Activated B cell treated with CpG ODN at 0.5 μM for 24 hours (primary cell): ENCODE measurements around the gene RANBP10. TPM values are rescaled to one million over a fixed set of nuclear protein-coding genes. Genes with fewer than 3 reads are reported as not detected.

ENCODE experiments used
- ATAC-seq: fragments of 200-7000 bp; cut with Tn5 transposase; one replicate; pipeline ENCODE4 v1.10.0; 2021; ENCODE audit warnings: low read depth, mild to moderate bottlenecking, moderate library complexity
- CTCF ChIA-PET: fragments of 350-600 bp; sonication (Branson Sonifier 250); formaldehyde crosslinking; loops from one replicate; lab custom pipeline; 2021; ENCODE audit warnings: antibody characterized with exemption; lab: Charles Lee
- POLR2A ChIA-PET: fragments of 350-600 bp; sonication (Branson Sonifier 250); formaldehyde crosslinking; loops from one replicate; lab custom pipeline; 2021; ENCODE audit warnings: antibody characterized with exemption; lab: Charles Lee
- DNase-seq: peaks from one replicate; pipeline ENCODE4 v3.0.0; 2022
- H3K27ac Mint-ChIP-seq: one replicate; pipeline ENCODE4 v1.8.0; 2020; ENCODE audit warnings: mixed read lengths
- H3K27me3 Mint-ChIP-seq: one replicate; pipeline ENCODE4 v1.8.0; 2021; ENCODE audit warnings: mixed read lengths
- H3K36me3 Mint-ChIP-seq: one replicate; pipeline ENCODE4 v1.8.0; 2021; ENCODE audit warnings: low read depth, mixed read lengths
- H3K4me1 Mint-ChIP-seq: one replicate; pipeline ENCODE4 v1.8.0; 2021; ENCODE audit warnings: mixed read lengths
- H3K4me3 Mint-ChIP-seq: one replicate; pipeline ENCODE4 v1.8.0; 2020; ENCODE audit warnings: mild to moderate bottlenecking, mixed read lengths
- H3K9me3 Mint-ChIP-seq: one replicate; pipeline ENCODE4 v1.8.0; 2020; ENCODE audit warnings: mixed read lengths
- CTCF ChIP-seq: fragments of 200-600 bp; IDR thresholded peaks from one replicate; pipeline ENCODE4 v1.8.0; 2022; ENCODE audit warnings: antibody characterized with exemption, mild to moderate bottlenecking
- intact Hi-C: fragments of 100-400 bp; cut with micrococcal nuclease; formaldehyde crosslinking; loops from one replicate; pipeline ENCODE4 v1.15.1; 2024
- total RNA-seq: library from RNA; stranded (reverse); gene quantifications from 2 replicates; pipeline ENCODE4 v1.2.3, GENCODE V29; 2022

Gene RANBP10
- total RNA-seq, 1 donor from 2014 or later = 30.6 TPM

DNA sequence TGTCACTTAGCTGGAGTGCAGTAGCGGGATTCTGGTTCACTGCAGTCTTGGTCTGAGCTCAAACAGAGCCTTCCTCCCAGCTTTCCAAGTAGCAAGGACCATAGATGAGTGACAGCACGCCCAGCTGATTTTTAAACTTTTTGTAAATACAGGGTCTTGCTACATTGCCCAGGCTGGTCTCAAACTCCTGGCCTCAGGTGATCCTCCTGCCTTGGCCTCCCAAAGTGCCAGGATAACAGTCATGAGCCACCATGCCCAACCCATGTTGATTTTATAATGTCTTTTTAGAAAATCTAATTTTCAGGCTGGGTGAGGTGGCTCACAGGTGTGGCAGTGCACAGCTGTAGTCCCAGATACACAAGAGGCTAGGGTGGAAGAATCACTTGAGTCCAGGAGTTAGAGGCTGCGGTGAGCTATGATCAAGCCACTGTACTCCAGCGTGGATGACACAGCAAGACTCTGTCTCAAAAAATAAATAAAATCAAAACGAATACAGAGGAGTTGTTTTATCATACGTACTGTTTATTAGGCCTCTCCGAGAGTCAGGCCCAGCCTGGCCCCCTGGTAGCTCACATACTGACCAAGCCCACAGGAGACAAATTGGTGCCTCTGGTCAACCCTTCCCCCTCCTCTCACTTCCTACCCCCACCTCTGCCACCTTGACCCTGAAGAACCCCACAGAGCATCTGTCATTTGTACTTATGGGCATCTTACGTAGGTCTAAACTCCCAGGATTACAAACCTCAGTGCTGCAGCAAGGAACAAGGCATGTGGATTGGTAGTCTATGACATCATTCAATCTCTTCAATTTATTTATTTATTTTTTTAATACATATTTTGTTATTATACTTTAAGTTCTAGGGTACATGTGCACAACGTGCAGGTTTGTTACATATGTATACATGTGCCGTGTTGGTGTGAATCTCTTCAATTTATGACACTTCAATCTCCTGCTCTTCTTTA is 126.1 kb downstream of the RANBP10 start:
- CTCF ChIA-PET = interaction anchor here (1.4 kb wide), 1 partner anchor 136 kb away, joined by 4 read pairs; no protein-coding TSS in a partner anchor
- Mint-ChIP-seq H3K36me3 (peaks cover 31% of the 10 kb centered on the region), H3K9me3 (no peaks in the 10 kb centered on the region), H3K4me1 (peaks cover 16% of the 10 kb centered on the region), H3K27ac (no peak overlapping the region), H3K27me3 (no peaks in the 10 kb centered on the region), H3K4me3 (no peak overlapping the region)
- intact Hi-C loops = no loop called here
- POLR2A ChIA-PET = interaction anchor here (0.5 to 0.7 kb wide), 2 partner anchors 565 to 648 kb away, joined by 3 to 4 read pairs; partner anchors contain the start of gene PLA2G15
- ATAC-seq (no peak), DNase-seq (no peak)
- TF ChIP-seq CTCF = no peak

DNA sequence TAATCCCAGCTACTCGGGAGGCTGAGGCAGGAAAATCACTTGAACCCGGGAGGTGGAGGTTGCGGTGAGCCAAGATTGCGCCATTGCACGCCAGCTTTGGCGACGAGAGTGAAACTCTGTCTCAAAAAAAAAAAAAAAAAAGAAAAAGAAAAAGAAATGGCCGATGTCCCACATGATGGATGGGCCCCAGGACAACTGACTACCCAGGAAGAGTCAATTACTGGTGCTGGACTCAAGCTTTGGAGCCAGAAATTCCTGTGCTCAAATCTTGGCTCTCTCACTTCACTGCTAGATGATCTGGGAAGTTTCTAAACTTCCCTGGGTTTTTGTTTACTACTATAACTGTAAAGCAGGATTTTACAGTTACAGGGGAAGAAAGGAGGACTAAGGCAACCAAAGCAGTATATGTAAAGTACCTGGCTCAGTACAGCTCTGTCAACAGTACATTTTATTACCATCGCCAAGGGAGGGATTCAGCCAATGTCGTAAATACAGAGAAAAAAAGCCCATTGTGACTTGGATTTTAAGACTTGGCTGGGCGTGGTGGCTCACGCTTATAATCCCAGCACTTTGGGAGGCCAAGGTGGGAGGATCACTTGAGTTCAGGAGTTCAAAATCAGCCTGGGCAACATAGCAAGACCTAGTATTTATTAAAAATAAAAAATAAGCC is 127.9 kb downstream of the RANBP10 start:
- no peak overlapping the region for H3K27ac Mint-ChIP-seq
- DNase-seq (no peak), ATAC-seq (no peak)
- intact Hi-C loops = no loop called here
- H3K27me3 Mint-ChIP-seq = no peaks in the 10 kb centered on the region
- no peak overlapping the region for H3K4me3 Mint-ChIP-seq
- CTCF ChIA-PET = interaction anchor here (1.4 kb wide), 1 partner anchor 138 kb away, joined by 4 read pairs; no protein-coding TSS in a partner anchor
- H3K9me3 Mint-ChIP-seq = no peaks in the 10 kb centered on the region
- peaks cover 26% of the 10 kb centered on the region for H3K36me3 Mint-ChIP-seq
- TF ChIP-seq CTCF = no peak
- peaks cover 16% of the 10 kb centered on the region for H3K4me1 Mint-ChIP-seq
- POLR2A ChIA-PET = interaction anchor here (0.6 to 1.1 kb wide), 5 partner anchors 21 to 344 kb away, joined by 3 to 6 read pairs (median 4); partner anchors contain the start of genes CARMIL2 and NUTF2

- intact Hi-C loops = no loop called here
- ChIA-PET CTCF (no interaction called here), POLR2A (interaction anchor here (0.6 to 1.1 kb wide), 4 partner anchors 20 to 345 kb away, joined by 3 to 6 read pairs (median 4); partner anchors contain the start of genes CARMIL2 and NUTF2)
- ATAC-seq (no peak), DNase-seq (no peak)
- no peak for TF ChIP-seq CTCF
- no peak overlapping the region for H3K27ac Mint-ChIP-seq
- no peaks in the 10 kb centered on the region for H3K27me3 Mint-ChIP-seq
- H3K9me3 Mint-ChIP-seq = no peaks in the 10 kb centered on the region
- peaks cover 22% of the 10 kb centered on the region for H3K36me3 Mint-ChIP-seq
- H3K4me1 Mint-ChIP-seq = peaks cover 19% of the 10 kb centered on the region
- H3K4me3 Mint-ChIP-seq = no peak overlapping the region
These were observed 128.6 kb downstream of the RANBP10 start for GRCh38 chr16:67677712-67678111.

- no peak for DNase-seq
- Mint-ChIP-seq H3K27ac (no peak overlapping the region), H3K27me3 (no peaks in the 10 kb centered on the region), H3K4me3 (no peak overlapping the region), H3K9me3 (no peaks in the 10 kb centered on the region), H3K36me3 (peaks cover 18% of the 10 kb centered on the region), H3K4me1 (peaks cover 23% of the 10 kb centered on the region)
- POLR2A ChIA-PET = interaction anchor here (0.9 kb wide), 1 partner anchor 17 kb away, joined by 3 read pairs; the partner anchor contains the start of gene ACD
- intact Hi-C loops = no loop called here
- CTCF ChIA-PET = no interaction called here
- TF ChIP-seq CTCF = no peak
- no peak for ATAC-seq
These were observed 129.4 kb downstream of the RANBP10 start for GRCh38 chr16:67676939-67677338.
